HepG2 (cell line): ENCODE results near the gene IDUA. TPM values are rescaled to one million over a fixed set of nuclear protein-coding genes. Genes with fewer than 3 reads are reported as not detected.

ENCODE experiments used
- ATAC-seq: fragments of 200-7000 bp; cut with Tn5 transposase; 3 replicates; pipeline ENCODE4 v1.9.1; 2020; ENCODE audit warnings: mild to moderate bottlenecking, moderate library complexity
- BruUV-seq: library from RNA; stranded (reverse); fragments of 400-500 nt; replicated peaks from 2 replicates; lab custom pipeline; 2021; lab: Mats Ljungman, UMichigan
- CTCF ChIA-PET: fragments of 300-600 bp; formaldehyde crosslinking; extraction: SDS; loops from one replicate; lab custom pipeline; 2021; ENCODE audit warnings: low total read pairs, inconsistent platforms, low intra/inter-chr PET ratio; lab: Yijun Ruan, JAX
- POLR2A ChIA-PET: fragments of 350-600 bp; sonication (Branson Sonifier 250); formaldehyde crosslinking; loops from one replicate; lab custom pipeline; 2020; ENCODE audit warnings: antibody characterized with exemption, inconsistent platforms; lab: Yijun Ruan, JAX
- DNase-seq: peaks from one replicate; pipeline ENCODE4 v3.0.0-alpha.2; 2015; ENCODE audit warnings: low spot score
- FAIRE-seq: peaks from 3 replicates; lab custom pipeline; 2011; peaks lifted over from hg19 to GRCh38; lab: Jason Lieb, UNC
- H2AFZ ChIP-seq: one replicate; pipeline ENCODE4 v1.6.1; 2011; ENCODE audit warnings: low read length, inconsistent platforms
- H3K27ac ChIP-seq: fragments of 300-600 bp; 3 replicates; pipeline ENCODE4 v1.8.0; 2011; ENCODE audit warnings: mixed run types, mild to moderate bottlenecking, mixed read lengths, low read length, inconsistent platforms; ENCODE audit not compliant: insufficient read depth; ENCODE audit errors: extremely low read length
- H3K27me3 ChIP-seq, 2 experiments: fragments of 200-600 bp in 1 of 2; 2 replicates in 1 of 2; 3 replicates in 1 of 2; pipeline versions ENCODE4 v1.6.0 to v1.8.0; 2011; ENCODE audit warnings: low read length in 2 of 2, mild to moderate bottlenecking in 2 of 2, moderate library complexity in 2 of 2, inconsistent platforms in 1 of 2; ENCODE audit not compliant: insufficient read depth in 2 of 2, control insufficient read depth in 1 of 2
- H3K36me3 ChIP-seq, 2 experiments: fragments of 200-600 bp in 1 of 2; replicated peaks in 1 of 2; 2 replicates in 1 of 2; 3 replicates in 1 of 2; pipeline versions ENCODE4 v1.5.1 to v1.8.0; 2011; ENCODE audit warnings: low read length in 2 of 2, inconsistent platforms in 1 of 2; ENCODE audit not compliant: insufficient read depth in 2 of 2, control insufficient read depth in 1 of 2
- H3K4me1 ChIP-seq: 2 replicates; pipeline ENCODE4 v1.5.1; 2012; ENCODE audit warnings: low read length, inconsistent platforms; ENCODE audit not compliant: insufficient read depth
- H3K4me2 ChIP-seq: 2 replicates; pipeline ENCODE4 v1.6.0; 2011; ENCODE audit warnings: low read depth, low read length, inconsistent platforms
- H3K4me3 ChIP-seq, 3 experiments: fragments of 200-600 bp in 1 of 3; sonication (generic), shearing (Covaris generic) in 1 of 3; replicated peaks in 1 of 3; 2 replicates each; pipeline ENCODE4 v1.5.1; 2011 to 2016; ENCODE audit warnings: low read length in 3 of 3, inconsistent platforms in 2 of 3, low read depth in 2 of 3, mild to moderate bottlenecking in 2 of 3, control low read depth in 1 of 3, mixed read lengths in 1 of 3; ENCODE audit not compliant: insufficient read depth in 1 of 3
- H3K79me2 ChIP-seq: one replicate; pipeline ENCODE4 v1.6.1; 2011; ENCODE audit warnings: low read length, inconsistent platforms; ENCODE audit not compliant: insufficient read depth
- H3K9ac ChIP-seq: 2 replicates; pipeline ENCODE4 v1.6.0; 2011; ENCODE audit warnings: mild to moderate bottlenecking, low read depth, low read length, inconsistent platforms; ENCODE audit not compliant: insufficient read depth
- H3K9me3 ChIP-seq: 2 replicates; pipeline ENCODE4 v1.5.1; 2012; ENCODE audit warnings: mild to moderate bottlenecking, low read length
- H4K20me1 ChIP-seq: 2 replicates; pipeline ENCODE4 v1.6.0; 2011; ENCODE audit warnings: inconsistent platforms, mild to moderate bottlenecking, low read length, moderate library complexity; ENCODE audit not compliant: insufficient read depth
- DNMT1 ChIP-seq: sonication (generic); formaldehyde crosslinking; IDR thresholded peaks from 2 replicates; pipeline ENCODE4 v1.5.1; 2020; ENCODE audit warnings: mild to moderate bottlenecking, missing genetic modification reagents
- DNMT3B ChIP-seq: conservative IDR thresholded peaks from 2 replicates; pipeline ENCODE4 v1.6.1; 2016; ENCODE audit warnings: missing biosample characterization, control low read depth
- KLF6 ChIP-seq: IDR thresholded peaks from 2 replicates; pipeline ENCODE4 v1.8.0; 2016; ENCODE audit warnings: missing biosample characterization, missing genetic modification reagents
- NR2F1 ChIP-seq, 2 experiments: fragments of 450-650 bp in 1 of 2; formaldehyde crosslinking in 1 of 2; IDR thresholded peaks; 2 replicates each; pipeline versions ENCODE4 v1.5.0 to v1.6.1; 2016 to 2020; ENCODE audit warnings: mild to moderate bottlenecking in 1 of 2, missing compliant biosample characterization in 1 of 2, missing genetic modification reagents in 1 of 2, moderate library complexity in 1 of 2
- RFX5 ChIP-seq: IDR thresholded peaks from 2 replicates; pipeline ENCODE4 v1.6.1; 2011; ENCODE audit warnings: low read depth, low read length, improper control_type of control experiment
- SAP130 ChIP-seq: IDR thresholded peaks from 2 replicates; pipeline ENCODE4 v1.6.1; 2016; ENCODE audit warnings: low read depth
- SUZ12 ChIP-seq: fragments of 150-350 bp; IDR thresholded peaks from 2 replicates; pipeline ENCODE4 v1.6.1; 2014; ENCODE audit warnings: low read depth, low read length
- TBX2 ChIP-seq: sonication (generic); formaldehyde crosslinking; IDR thresholded peaks from 2 replicates; pipeline ENCODE4 v1.5.0; 2020; ENCODE audit warnings: missing genetic modification reagents, mild to moderate bottlenecking, borderline replicate concordance
- ZNF10 ChIP-seq: sonication (generic); formaldehyde crosslinking; IDR thresholded peaks from 2 replicates; pipeline ENCODE4 v1.4.0; 2020; ENCODE audit warnings: mild to moderate bottlenecking, low read depth, missing genetic modification reagents, borderline replicate concordance
- ZNF782 ChIP-seq: sonication (generic); formaldehyde crosslinking; IDR thresholded peaks from 2 replicates; pipeline ENCODE4 v1.4.0; 2020; ENCODE audit warnings: missing genetic modification reagents, mild to moderate bottlenecking, borderline replicate concordance
- ZNF891 ChIP-seq: sonication (generic); formaldehyde crosslinking; IDR thresholded peaks from 2 replicates; pipeline ENCODE4 v1.5.0; 2020; ENCODE audit warnings: mild to moderate bottlenecking, missing genetic modification reagents
- WGBS: methylation state at CpG from one replicate; pipeline ENCODE4 v1.1.6; 2017; ENCODE audit warnings: low lambda C conversion rate; 5-methylcytosine and 5-hydroxymethylcytosine counted together
- in situ Hi-C: cut with HindIII; loops from 2 replicates; pipeline ENCODE4 v1.10.0; 2017; ENCODE audit warnings: low pct_unique_long_range_greater_than_20kb; ENCODE audit not compliant: extremely low pct_ligation_motif_present
- intact Hi-C: fragments of 100-400 bp; cut with micrococcal nuclease; formaldehyde crosslinking; loops from one replicate; pipeline ENCODE4 v1.10.0; 2022; ENCODE audit not compliant: unreplicated experiment
- polyA plus RNA-seq, 8 experiments: library from polyadenylated mRNA; depleted of rRNA in 3 of 8; stranded (reverse) in 7 of 8; unstranded in 1 of 8; fragments of >200 nt; fragmentation: Illumina TruSeq in 4 of 8; extraction: Trizol in 4 of 8; gene quantifications; 2 replicates each; pipeline versions ENCODE4 v1.2.1 to v1.2.3, GENCODE V29; 2011 to 2016; ENCODE audit warnings: low read depth in 4 of 8, missing spikeins in 1 of 8, mixed read lengths in 1 of 8; ENCODE audit not compliant: insufficient read depth in 1 of 8
- total RNA-seq, 5 experiments: library from RNA; depleted of rRNA; stranded (reverse); fragments of >200 nt; fragmentation: Illumina TruSeq; extraction: Trizol; gene quantifications; 2 replicates each; pipeline ENCODE4 v1.2.3, GENCODE V29; 2016; ENCODE audit warnings: low read depth in 1 of 5
- TF ChIP-seq, protein P1 (sequence below): sonication (generic); formaldehyde crosslinking; IDR thresholded peaks from 2 replicates; pipeline ENCODE4 v1.4.0; 2020; ENCODE audit warnings: missing genetic modification reagents, low read depth, mild to moderate bottlenecking, borderline replicate concordance
- TF ChIP-seq, protein P2 (sequence below): IDR thresholded peaks from 2 replicates; pipeline ENCODE4 v1.6.1; 2012; ENCODE audit warnings: low read depth, low read length, improper control_type of control experiment
- TF ChIP-seq, protein P3 (sequence below): sonication (generic); formaldehyde crosslinking; IDR thresholded peaks from 2 replicates; pipeline ENCODE4 v1.4.0; 2020; ENCODE audit warnings: low read depth, missing genetic modification reagents
- TF ChIP-seq, protein P4 (sequence below): sonication (generic); formaldehyde crosslinking; conservative IDR thresholded peaks from 2 replicates; pipeline ENCODE4 v1.5.0; 2020; ENCODE audit warnings: missing genetic modification reagents

IDUA gene
- total and polyA plus RNA-seq, 2 of the 13 experiments (the other 11 are each of a cell fraction or from before 2014, with no cell fraction given): 0.77 to 1.0 TPM

DNA sequence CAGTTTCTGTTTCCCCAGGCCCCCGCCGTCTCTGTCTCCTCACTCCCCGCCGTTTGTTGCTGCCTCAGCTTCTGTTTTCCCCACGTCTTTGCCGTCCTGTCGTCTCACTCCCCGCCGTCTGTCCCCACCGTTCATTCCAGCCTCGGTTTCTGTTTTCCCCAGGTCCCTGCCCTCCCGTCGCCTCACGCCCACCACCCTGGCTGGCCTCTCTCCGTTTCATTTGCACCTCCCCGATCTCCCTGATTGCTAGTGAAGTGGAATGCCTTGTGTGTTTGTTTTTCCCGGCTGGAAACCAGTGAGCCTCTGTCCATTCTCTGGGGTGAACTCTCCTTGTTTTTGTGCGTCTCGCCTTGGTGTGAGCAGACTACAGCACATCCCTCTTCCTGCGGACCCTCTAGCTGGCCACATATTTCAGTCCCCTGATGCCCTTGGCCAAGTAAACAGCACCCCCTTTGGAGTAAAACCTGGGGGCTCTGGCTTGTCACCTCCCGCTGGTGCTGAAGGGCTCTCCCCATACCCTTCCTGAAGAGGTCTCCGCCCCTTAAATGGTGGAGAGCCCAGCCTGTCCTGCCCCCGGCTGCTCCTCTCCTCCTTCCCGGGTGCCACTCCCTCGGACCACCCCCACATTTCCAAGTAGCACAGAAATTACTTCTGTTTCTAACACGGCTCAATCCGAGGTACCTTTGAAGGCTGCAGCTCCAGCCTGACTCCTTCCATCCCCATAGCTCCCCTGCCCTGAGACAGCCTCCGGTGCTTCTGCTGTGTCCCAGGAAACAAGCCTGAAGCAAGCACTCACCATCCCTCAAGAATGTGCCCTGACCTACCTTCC is 41.4 kb upstream of the IDUA start:
- FAIRE-seq: peak; percentile 60
- BruUV-seq: no TSS peak
- no peak overlapping the region for H2AFZ ChIP-seq
- H3K27me3 ChIP-seq: no peaks in the 10 kb centered on the region
- CTCF ChIA-PET: no interaction called here
- peak overlapping the region; percentile 9; the same call in 1 of the 2 replicates for H3K9ac ChIP-seq
- ATAC-seq: peak; percentile 54
- DNase-seq: peak; percentile 39
- peak overlapping the region; percentile 83 for H3K4me2 ChIP-seq
- no peak overlapping the region for H3K27ac ChIP-seq
- intact Hi-C loops: no loop called here
- in situ Hi-C loops: no loop called here
- 10% methylated on average over 28 of the region's 28 CpGs for WGBS
- no peaks in the 10 kb centered on the region for H3K79me2 ChIP-seq
- POLR2A ChIA-PET: interaction anchor here (1.2 kb wide), 1 partner anchor 13 kb away, joined by 3 read pairs; the partner anchor contains the start of genes GAK and TMEM175
- H3K4me1 ChIP-seq: peaks cover 31% of the 10 kb centered on the region
- peak overlapping the region; percentile 42 to 68 (median 43) for H3K4me3 ChIP-seq
- H3K9me3 ChIP-seq: no peaks in the 10 kb centered on the region
- H3K36me3 ChIP-seq: no peaks in the 10 kb centered on the region
- no peaks in the 10 kb centered on the region for H4K20me1 ChIP-seq
- TF ChIP-seq DNMT1: no peak
- no peak for TF ChIP-seq ZNF10
- TF ChIP-seq, protein P1, sequence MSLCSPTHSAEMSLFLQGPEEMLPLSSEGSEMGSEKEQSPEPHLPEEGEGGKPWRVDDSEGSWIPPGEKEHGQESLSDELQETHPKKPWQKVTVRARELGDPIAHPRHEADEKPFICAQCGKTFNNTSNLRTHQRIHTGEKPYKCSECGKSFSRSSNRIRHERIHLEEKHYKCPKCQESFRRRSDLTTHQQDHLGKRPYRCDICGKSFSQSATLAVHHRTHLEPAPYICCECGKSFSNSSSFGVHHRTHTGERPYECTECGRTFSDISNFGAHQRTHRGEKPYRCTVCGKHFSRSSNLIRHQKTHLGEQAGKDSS (CRISPR knock-in tag): peak; percentile 40; the same call in 1 of the 2 replicates
- TF ChIP-seq, protein P2, sequence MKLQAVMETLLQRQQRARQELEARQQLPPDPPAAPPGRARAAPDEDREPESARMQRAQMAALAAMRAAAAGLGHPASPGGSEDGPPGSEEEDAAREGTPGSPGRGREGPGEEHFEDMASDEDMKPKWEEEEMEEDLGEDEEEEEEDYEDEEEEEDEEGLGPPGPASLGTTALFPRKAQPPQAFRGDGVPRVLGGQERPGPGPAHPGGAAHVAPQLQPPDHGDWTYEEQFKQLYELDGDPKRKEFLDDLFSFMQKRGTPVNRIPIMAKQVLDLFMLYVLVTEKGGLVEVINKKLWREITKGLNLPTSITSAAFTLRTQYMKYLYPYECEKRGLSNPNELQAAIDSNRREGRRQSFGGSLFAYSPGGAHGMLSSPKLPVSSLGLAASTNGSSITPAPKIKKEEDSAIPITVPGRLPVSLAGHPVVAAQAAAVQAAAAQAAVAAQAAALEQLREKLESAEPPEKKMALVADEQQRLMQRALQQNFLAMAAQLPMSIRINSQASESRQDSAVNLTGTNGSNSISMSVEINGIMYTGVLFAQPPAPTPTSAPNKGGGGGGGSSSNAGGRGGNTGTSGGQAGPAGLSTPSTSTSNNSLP: no peak
- TF ChIP-seq, protein P3, sequence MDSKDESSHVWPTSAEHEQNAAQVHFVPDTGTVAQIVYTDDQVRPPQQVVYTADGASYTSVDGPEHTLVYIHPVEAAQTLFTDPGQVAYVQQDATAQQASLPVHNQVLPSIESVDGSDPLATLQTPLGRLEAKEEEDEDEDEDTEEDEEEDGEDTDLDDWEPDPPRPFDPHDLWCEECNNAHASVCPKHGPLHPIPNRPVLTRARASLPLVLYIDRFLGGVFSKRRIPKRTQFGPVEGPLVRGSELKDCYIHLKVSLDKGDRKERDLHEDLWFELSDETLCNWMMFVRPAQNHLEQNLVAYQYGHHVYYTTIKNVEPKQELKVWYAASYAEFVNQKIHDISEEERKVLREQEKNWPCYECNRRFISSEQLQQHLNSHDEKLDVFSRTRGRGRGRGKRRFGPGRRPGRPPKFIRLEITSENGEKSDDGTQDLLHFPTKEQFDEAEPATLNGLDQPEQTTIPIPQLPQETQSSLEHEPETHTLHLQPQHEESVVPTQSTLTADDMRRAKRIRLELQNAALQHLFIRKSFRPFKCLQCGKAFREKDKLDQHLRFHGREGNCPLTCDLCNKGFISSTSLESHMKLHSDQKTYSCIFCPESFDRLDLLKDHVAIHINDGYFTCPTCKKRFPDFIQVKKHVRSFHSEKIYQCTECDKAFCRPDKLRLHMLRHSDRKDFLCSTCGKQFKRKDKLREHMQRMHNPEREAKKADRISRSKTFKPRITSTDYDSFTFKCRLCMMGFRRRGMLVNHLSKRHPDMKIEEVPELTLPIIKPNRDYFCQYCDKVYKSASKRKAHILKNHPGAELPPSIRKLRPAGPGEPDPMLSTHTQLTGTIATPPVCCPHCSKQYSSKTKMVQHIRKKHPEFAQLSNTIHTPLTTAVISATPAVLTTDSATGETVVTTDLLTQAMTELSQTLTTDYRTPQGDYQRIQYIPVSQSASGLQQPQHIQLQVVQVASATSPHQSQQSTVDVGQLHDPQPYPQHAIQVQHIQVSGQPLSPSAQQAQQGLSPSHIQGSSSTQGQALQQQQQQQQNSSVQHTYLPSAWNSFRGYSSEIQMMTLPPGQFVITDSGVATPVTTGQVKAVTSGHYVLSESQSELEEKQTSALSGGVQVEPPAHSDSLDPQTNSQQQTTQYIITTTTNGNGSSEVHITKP (CRISPR knock-in tag): 0 out of 2 replicates have a peak, but pooled peaks have one; percentile 34
- 0 out of 2 replicates have a peak, but pooled peaks have one; percentile 25 for TF ChIP-seq ZNF891 (CRISPR knock-in tag)
- TF ChIP-seq ZNF782 (CRISPR knock-in tag): 0 out of 2 replicates have a peak, but pooled peaks have one; percentile 29
- TF ChIP-seq KLF6: no peak
- no peak for TF ChIP-seq RFX5
- TF ChIP-seq NR2F1 (CRISPR knock-in tag; IDR thresholded peaks at IDR 0.05): no peak
- TF ChIP-seq DNMT3B (CRISPR knock-in tag): no peak
- TF ChIP-seq SAP130 (CRISPR knock-in tag): peak; percentile 19; the same call in 1 of the 2 replicates
- 0 out of 2 replicates have a peak, but pooled peaks have one; percentile 19 for TF ChIP-seq TBX2
- TF ChIP-seq, protein P4, sequence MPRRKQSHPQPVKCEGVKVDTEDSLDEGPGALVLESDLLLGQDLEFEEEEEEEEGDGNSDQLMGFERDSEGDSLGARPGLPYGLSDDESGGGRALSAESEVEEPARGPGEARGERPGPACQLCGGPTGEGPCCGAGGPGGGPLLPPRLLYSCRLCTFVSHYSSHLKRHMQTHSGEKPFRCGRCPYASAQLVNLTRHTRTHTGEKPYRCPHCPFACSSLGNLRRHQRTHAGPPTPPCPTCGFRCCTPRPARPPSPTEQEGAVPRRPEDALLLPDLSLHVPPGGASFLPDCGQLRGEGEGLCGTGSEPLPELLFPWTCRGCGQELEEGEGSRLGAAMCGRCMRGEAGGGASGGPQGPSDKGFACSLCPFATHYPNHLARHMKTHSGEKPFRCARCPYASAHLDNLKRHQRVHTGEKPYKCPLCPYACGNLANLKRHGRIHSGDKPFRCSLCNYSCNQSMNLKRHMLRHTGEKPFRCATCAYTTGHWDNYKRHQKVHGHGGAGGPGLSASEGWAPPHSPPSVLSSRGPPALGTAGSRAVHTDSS (CRISPR knock-in tag): no peak
- TF ChIP-seq SUZ12: no peak
